ENCODE measurements around the gene SYMPK.

SYMPK gene

DNA sequence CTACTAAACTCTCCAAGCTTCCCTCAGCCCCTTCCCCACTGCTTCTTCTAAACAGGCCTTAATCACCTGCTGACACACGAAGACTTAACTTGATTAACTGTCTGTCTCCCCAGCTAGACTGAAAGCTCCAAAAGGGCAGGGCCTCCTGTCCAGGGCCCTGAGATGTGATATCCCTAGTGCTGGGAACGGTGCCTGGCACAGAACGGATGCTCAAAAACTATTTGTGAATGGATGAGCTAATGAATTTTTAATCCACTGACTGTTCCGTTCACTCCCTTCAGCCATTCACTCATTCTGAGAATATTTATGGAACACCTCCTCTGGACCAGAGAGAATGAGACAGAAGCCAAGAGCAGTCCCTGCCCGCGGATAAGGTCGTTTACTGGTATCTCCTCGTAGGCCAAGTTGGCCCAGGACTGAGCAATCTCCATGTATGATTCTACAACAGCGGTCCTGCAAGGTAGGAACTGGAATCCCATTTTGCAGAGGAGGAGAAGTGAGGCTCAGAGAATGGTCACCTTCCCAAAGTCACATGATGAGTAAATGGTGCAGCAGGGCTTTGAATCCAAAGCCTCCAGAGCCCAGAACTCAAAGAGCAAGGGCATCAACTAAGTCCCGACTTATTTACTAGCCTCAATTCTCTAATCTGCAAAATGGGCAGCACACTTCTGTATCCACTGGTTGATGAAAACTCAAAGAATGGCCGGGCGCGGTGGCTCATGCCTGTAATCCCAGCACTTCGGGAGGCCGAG is 73.7 kb downstream of the SYMPK start:
- Histone ChIP-seq H3K27ac (no peak overlapping the region), H3K27me3 (replicated peaks) (no peaks in the 10 kb centered on the region), H3K36me3 (replicated peaks) (peaks cover 56% of the 10 kb centered on the region), H3K4me3 (ENCODE audit: low read depth, low read length) (no peak overlapping the region)
- no peak for DNase-seq
- in situ Hi-C loops (cut with HindIII; ENCODE audit: low pct_ligation_motif_present, low sequenced_read_pairs): no loop called here
- TF ChIP-seq, protein P1, sequence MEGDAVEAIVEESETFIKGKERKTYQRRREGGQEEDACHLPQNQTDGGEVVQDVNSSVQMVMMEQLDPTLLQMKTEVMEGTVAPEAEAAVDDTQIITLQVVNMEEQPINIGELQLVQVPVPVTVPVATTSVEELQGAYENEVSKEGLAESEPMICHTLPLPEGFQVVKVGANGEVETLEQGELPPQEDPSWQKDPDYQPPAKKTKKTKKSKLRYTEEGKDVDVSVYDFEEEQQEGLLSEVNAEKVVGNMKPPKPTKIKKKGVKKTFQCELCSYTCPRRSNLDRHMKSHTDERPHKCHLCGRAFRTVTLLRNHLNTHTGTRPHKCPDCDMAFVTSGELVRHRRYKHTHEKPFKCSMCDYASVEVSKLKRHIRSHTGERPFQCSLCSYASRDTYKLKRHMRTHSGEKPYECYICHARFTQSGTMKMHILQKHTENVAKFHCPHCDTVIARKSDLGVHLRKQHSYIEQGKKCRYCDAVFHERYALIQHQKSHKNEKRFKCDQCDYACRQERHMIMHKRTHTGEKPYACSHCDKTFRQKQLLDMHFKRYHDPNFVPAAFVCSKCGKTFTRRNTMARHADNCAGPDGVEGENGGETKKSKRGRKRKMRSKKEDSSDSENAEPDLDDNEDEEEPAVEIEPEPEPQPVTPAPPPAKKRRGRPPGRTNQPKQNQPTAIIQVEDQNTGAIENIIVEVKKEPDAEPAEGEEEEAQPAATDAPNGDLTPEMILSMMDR (IDR thresholded peaks at IDR 0.05; ENCODE audit: low read depth, low read length, missing control alignments): no peak

DNA sequence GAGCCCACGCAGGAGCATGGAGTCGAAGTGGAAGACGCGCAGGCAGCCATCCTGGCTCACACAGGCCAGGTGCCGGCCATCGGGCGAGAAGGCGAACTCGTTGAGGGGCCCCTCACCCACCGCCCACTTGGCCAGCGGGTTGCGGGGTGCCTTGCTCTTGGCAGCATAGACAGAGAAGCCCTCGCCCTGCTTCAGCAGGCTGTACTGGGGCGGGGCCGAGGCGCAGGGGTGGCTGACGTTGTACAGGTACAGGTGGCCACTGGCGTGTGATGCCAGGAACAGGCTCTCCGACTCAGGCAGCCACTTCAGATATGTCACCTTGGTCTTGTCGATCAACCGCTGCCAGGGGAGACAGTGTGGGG is 76.4 kb downstream of the SYMPK start:
- Histone ChIP-seq H3K27ac (no peak overlapping the region), H3K36me3 (replicated peaks) (peaks cover 57% of the 10 kb centered on the region), H3K4me3 (ENCODE audit: low read depth, low read length) (no peak overlapping the region), H3K27me3 (replicated peaks) (no peaks in the 10 kb centered on the region)
- in situ Hi-C loops (cut with HindIII; ENCODE audit: low pct_ligation_motif_present, low sequenced_read_pairs): no loop called here
- no peak for DNase-seq
- TF ChIP-seq, protein P1 (IDR thresholded peaks at IDR 0.05; ENCODE audit: low read depth, low read length, missing control alignments): no peak

DNA sequence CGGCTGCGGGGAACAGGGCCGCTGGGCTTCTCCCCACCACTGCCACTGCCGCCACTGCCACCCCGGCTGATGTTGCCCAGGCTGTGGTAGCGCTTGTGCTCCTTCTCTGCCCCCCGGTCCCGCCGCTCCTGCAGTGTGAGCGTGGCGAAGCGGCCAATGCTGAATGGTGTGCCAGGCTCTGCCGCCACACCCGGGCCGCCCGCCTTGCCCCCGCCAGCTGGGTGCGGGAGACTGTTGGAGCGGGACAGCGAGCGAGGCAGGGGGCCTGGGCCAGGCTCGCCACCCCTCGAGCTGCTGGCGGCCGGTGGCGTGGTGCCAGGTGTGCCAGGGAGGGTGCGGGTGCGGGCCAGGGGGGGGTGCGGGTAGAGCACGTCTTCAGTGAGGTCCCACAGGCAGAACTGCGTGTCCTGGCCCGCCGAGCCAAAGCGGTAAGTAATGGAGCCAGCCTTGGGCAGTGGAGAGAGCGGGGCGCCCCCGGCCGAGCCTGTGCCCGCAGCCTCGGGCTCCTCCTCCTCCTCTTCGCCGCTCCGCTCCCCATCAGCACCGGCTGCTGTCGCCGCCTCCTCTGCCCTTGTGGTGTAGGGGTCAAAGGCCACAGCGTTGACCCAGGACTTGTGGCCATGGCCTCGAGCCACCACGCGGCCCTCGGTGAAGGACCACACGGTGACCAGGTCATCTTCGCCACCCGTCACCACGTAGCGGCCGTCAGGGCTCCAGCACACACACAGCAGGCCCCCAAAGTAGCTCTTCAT is 77.0 kb downstream of the SYMPK start:
- Histone ChIP-seq H3K27ac (no peak overlapping the region), H3K4me3 (ENCODE audit: low read depth, low read length) (no peak overlapping the region), H3K27me3 (replicated peaks) (no peaks in the 10 kb centered on the region), H3K36me3 (replicated peaks) (peaks cover 57% of the 10 kb centered on the region)
- no peak for DNase-seq
- in situ Hi-C loops (cut with HindIII; ENCODE audit: low pct_ligation_motif_present, low sequenced_read_pairs): no loop called here
- TF ChIP-seq, protein P1 (IDR thresholded peaks at IDR 0.05; ENCODE audit: low read depth, low read length, missing control alignments): no peak

DNA sequence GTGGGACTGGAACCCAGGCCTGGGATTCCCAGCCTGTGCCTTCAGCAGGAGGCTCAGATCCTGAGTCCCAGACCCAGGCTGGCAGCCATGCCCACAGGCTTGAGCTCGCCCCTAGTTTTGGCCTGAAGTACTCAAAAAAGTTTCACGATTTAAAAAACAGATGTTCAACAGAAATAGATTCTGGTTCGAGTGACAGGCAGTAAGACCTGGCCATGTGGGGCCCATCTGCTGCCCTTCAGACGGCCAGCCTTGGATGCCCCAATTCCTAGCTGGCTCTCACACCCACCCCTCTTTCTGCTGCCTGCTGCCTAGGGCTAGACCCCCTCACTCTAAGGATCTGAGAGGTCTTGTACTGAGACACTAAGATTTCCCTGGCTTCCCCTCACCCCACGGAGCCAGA is 77.8 kb downstream of the SYMPK start:
- in situ Hi-C loops (cut with HindIII; ENCODE audit: low pct_ligation_motif_present, low sequenced_read_pairs): no loop called here
- Histone ChIP-seq H3K27ac (no peak overlapping the region), H3K4me3 (ENCODE audit: low read depth, low read length) (no peak overlapping the region), H3K27me3 (replicated peaks) (no peaks in the 10 kb centered on the region), H3K36me3 (replicated peaks) (peaks cover 51% of the 10 kb centered on the region)
- TF ChIP-seq, protein P1 (IDR thresholded peaks at IDR 0.05; ENCODE audit: low read depth, low read length, missing control alignments): no peak
- DNase-seq: no peak

DNA sequence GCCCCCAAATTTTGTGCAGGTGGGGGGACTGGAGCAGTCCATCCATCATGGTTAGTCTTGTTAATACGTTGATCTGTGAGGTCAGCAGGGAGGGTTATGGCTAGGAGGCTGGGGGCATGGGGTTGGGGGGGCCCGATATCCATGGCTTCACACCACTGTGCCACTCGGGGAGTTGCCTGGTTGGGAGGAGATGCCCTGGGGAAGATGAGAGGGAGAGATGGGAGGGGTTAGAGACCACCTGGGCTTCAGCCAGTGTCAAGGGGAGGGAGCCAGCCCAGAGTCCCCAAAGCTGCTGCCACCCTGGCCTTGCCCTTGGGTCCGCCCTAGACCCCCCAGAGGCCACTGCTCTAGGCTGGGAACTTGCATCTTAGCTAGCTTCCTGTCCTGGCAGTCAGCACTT is 78.9 kb downstream of the SYMPK start:
- H3K36me3 ChIP-seq (replicated peaks): peaks cover 45% of the 10 kb centered on the region
- no peak overlapping the region for H3K27ac ChIP-seq
- TF ChIP-seq, protein P1 (IDR thresholded peaks at IDR 0.05; ENCODE audit: low read depth, low read length, missing control alignments): no peak
- in situ Hi-C loops (cut with HindIII; ENCODE audit: low pct_ligation_motif_present, low sequenced_read_pairs): no loop called here
- no peaks in the 10 kb centered on the region for H3K27me3 ChIP-seq (replicated peaks)
- H3K4me3 ChIP-seq (ENCODE audit: low read depth, low read length): no peak overlapping the region
- DNase-seq: no peak
